ENCODE measurements around the gene SPATC1L.
"Not testable (repeated sequence)": the region's sequence is repeated elsewhere in the genome, so short reads cannot be mapped to it uniquely, and the experiment has no call there.

The SPATC1L gene

DNA sequence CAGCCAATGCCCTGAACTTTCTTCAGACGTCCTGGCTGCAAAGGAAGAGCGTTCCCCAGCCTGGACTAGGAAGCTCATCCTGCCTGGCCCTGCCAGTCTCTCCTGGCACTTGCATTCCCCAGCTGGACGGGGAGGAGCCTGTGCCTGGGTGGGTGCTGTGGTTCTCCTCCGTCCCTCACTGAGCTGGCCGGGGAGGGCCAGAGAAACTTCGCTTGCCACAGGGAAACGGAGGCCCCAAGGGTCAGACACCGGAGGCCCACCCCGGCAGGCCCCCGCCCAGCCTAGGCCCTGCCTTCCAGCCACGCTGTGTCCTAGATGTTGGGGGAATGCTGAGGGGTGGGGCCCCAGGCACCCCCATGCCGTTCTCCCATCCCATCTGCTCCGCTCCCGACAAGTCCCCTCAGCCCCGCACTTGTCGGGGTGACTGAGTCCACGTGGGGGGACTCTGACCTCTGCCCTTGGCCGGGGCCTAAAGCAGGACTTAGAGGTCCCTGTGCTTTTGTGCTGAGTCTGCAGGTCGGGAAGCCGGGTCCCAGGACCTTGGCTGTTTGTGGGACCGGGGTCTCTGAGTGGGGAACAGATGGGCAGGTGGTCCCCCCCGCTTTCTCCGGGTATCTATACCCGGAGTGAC is 33.7 kb downstream of the SPATC1L start:
- DNase-seq (ENCODE audit: low read depth) = no peak

DNA sequence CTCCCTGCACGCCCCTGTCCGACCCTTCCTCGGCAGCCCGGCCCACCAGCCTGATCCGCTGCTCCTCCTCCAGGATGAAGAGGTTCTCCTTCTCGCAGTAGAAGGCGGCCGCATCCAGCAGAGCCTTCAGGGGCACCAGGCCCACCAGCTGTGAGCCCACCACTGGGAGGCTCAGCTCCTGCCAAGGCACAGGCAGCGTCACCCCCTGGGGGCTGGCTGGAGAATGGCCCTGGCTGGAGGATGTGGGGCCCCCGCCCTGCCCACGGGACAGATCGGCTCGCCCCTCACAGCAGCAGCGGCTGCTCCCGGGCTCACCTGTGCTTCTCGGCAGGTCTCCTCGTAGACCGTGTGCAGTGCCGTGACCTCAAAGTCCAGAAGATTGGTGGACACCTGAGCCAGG is 34.2 kb downstream of the SPATC1L start:
- no peak for DNase-seq (ENCODE audit: low read depth)

DNA sequence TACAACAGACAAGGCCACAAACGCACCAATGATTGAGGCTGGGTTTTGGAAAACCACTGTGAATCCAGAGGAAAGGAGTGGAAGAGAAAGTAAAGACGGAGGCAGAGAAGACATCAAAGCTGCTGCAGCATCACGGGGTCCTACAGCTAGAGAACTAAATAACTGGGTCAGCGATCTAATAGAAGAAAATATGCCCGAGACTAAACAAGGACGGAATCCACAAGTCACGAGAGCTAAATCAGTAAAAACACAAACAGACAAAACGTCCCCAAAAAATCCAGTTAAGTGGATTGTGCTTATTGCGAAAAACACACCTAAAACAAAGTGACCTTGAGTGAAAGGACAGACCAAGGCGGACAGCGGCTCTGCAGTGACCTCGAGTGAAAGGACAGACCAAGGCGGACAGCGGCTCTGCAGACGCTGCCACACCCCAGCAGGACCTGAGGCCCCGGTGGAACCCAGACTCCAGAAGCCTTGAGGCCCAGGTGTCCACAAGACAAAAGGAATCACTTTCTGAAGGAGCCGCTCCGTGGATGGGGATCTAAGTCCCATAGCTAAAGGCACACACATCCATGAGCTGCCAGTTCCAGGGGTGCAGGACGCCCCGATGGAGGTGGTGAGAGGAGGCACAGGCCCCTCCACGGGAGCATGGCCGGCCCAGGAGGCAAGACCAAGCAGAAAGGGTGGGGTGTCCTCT is 34.9 kb downstream of the SPATC1L start:
- no peak for DNase-seq (ENCODE audit: low read depth)

DNA sequence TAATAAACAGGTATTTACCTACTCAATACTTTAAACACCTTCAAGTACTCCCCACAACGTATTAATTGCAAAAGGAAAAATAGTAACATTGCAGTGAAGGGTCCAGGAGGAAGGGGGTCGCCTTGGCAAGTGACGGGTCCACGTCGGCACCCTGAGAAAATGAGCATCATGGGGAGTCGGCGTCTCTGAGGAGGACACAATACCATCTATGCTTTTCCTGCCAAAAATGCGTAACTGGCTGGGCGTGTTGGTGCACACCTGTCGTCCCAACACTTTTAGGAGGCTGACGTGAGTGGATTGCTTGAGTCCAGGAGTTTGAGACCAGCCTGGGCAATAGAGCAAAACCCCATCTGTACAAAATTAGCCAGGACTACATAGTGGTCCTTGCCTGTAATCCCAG is 36.2 kb downstream of the SPATC1L start:
- DNase-seq (ENCODE audit: low read depth) = no peak

DNA sequence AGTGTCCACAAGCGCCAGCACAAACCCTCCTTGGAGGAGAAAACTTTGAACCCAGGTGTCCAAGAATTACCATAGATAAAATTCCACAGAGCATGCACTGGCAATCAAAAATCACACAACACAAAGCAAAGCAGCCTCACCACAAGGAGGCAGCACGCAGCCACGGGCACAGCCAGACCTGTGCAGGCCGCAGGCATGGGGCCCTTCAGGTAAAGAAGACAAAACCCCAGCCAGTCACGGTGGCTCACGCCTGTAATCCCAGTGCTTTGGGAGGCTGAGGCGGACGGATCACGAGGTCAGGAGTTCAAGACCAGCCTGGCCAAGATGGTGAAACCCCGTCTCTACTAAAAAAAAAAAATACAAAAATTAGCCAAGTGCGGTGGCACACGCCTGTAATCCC is 36.8 kb downstream of the SPATC1L start:
- peak; percentile 14 for DNase-seq (ENCODE audit: low read depth)

DNA sequence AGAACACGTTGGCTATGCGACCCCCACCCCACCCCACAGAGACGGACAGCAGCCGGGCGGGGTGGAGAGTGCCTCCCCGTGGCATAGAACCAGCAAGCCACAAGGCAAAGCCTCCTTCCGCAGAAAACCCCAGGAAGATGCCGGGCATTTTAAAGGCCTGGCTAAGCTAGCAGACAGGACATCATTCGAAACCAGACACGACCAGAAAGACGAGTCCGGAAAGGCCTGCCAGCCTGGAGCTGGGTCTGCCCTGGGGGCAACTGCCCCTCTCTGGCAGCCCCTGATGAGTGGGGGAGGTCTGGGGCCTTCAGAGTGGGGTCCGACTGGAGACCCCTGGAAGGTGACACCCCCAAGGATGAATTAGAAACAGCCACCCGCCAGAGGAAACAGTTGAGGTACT is 37.4 kb downstream of the SPATC1L start:
- DNase-seq (ENCODE audit: low read depth) = no peak

DNA sequence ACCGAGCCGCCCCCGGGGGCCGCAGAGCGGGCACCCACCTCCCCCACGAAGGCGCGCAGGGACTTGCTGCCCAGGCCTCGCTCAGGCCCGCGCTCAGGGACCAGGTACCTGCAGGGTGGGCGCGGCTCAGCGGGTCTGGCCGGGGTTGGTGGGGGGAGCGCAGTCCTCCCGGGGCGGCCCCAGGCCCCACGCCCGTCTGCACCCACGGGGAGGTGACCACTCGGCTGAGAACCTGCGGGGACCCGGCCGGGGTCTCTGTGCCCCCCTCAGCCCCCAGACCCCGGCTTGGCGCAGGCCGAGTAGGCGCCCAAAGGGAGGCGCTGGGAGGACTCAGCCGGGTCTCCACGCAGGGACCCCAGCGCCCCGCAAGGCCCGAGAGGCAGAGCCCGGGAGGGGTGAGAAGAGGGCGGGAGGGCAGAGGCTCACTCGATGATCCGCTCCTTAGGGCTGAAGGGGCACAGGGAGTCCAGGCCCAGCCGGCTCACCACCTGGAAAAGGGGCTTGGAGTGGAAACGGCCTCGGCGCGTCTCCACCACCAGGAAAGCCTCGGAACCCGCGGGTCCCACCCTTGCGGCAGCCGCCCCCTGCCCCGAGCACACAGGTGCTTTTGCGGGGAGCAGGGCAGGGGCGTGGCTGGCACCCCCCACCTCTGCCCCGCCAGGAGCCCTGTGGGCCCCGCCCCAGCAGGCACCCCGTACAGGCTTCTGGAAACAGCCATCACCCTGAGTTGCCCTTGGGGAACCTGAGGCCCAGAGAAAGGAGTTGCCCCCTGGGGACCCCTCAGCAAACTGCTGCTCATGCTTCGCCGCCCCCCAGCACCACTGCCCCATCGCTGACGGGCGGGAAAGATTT is 38.2 kb downstream of the SPATC1L start:
- no peak for DNase-seq (ENCODE audit: low read depth)

DNA sequence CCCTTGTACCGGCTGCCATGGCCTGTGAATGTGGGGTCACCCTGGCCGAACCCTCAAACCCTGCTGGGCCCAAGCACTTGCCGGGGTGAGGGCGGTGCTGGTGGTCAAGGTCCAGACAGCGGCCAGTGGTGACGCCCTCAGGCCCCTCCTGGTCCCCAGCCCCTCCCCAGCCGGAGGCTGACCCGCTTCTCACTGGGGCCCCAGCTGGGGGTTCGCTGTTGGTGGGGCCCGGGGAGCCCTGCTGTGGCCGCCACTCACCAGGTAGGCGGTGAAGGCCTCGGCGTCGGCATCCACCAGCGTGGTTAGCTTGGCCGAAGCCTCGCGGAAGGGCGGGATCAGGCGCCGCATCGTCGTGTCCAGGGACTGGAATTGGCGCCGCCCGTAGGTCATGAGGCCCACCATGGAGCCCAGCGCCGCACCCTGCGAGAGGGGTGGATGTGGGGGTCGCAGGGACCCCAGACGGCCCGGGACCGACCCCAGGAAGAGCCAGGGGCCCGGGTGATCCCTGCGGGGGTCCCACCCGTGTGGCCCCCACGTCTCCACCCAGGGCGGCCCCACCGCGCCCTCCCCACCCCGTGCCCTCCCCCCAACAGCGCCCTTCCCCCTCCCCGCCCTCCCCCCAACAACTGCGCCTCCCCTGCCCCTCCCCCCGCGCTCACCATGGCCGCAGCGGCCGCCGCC is 39.0 kb downstream of the SPATC1L start:
- no peak for DNase-seq (ENCODE audit: low read depth)

DNA sequence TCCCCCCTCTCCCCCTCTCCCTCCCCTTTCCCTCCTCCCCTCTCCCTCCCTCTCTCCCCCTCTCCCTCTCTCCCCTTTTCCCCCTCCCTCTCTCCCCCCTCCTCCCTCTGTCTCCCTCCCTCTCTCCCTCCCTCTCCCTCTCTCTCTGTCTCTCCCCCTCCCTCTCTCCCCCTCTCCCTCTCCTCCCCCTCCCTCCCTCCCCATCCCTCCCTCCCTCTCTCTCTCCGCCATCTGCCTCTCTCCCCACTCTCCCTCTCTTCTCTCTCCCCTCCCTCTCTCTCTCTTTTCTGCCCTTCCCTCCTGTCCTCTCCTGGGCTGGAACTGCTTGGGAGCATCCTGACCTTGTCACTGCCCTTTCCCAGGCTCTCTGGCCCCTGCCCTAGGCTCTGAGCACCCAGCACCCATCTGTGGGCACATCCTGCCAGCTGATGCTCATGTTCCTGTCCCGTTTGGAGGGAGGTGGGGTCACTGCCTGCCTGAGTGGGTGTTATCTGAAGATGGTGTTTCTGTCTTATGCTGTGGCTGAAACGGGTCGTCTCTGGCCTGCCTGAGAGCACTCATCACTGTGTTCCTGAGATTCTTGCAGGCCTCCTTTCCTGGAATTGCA is 39.7 kb downstream of the SPATC1L start:
- no peak for DNase-seq (ENCODE audit: low read depth)

DNA sequence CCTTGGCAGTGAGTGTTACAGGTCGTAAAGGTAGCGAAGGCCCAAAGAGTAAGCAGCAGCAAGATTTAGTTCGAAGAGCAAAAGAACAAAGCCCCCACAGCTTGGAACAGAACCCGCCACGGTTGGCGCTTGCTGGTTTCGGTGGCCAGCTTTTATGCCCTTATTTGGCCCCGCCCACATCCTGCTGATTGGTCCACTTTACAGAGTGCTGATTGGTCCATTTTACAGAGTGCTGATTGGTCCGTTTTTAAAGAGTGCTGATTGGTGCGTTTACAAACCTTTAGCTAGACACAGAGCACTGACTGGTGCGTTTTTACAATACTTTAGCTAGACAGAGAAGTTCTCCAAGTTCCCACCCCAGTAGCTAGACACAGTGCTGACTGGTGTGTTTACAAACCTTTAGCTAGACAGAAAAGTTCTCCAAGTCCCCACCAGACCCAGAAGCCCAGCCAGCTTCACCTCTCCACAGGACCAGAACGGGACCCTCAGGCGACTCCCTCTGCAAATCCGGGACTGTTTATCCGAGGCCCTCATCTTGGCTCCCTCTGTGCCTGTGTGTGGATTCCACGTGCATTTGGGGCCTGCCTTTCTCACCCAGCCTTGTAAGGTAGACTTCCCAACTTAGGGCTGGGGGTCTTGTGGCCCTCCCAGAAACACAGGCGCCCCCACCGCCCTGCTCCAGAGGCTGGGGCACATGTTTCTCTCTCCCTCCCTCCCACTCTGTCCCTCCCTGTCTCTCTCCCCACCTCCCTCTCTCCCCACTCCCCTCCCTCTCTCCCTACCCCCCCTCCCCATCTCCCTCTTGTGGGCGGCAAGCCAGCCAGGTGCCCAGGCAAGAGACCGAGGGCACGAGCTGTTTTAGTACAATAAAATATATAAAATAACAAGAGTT is 41.4 kb downstream of the SPATC1L start:
- no peak for DNase-seq (ENCODE audit: low read depth)

DNA sequence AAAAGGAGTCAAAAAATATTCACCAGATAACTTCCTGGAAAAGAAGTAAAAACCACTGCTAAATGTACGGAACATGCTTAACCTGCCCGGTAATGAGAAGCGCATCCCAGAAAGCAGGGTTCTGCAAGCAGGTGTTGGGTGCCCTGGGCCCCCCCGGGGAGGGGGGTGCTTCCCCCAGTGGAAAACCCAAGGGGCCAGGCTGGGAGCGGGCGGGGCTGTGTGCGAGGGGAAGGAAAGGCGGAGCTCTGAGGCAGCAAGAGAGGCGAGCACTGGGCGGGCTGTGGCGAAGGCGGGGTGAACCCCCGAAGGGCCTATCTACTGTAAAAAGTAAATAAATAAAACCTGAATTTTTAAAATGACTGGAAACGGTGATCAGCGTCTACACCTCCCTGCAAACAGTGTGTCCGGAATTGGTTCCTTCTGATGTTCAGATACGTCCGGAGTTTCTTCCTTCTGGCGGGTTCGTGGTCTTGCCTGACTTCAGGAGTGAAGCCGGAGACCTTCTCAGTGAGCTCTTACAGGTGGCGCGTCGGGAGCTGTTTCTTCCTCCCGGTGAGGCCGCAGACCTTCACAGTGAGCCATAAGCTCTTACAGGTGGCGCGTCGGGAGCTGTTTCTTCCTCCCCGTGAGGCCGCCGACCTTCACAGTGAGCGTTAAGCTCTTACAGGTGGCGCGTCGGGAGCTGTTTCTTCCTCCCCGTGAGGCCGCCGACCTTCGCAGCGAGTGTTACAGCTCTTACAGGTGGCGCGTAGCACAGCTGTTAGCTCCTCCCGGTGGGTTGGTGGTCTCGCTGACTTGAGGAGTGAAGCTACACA is 42.3 kb downstream of the SPATC1L start:
- DNase-seq (ENCODE audit: low read depth) = no peak

DNA sequence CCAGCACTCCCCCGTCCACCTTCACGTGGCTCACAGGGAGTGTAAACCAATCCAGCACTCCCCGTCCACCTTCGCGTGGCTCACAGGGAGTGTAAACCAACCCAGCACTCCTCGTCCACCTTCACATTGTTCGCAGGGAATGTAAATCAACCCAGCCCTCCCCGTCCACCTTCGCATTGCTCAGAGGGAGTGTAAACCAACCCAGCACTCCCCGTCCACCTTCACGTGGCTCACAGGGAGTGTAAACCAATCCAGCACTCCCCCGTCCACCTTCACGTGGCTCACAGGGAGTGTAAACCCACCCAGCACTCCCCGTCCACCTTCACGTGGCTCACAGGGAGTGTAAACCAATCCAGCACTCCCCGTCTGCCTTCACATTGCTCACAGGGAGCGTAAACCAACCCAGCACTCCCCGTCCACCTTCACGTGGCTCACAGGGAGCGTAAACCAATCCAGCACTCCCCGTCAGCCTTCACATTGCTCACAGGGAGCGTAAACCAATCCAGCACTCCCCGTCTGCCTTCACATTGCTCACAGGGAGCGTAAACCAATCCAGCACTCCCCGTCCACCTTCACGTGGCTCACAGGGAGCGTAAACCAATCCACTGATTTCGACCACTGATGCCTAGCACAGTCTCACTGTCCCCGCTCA is 43.8 kb downstream of the SPATC1L start:
- DNase-seq (ENCODE audit: low read depth) = not testable (repeated sequence)

DNA sequence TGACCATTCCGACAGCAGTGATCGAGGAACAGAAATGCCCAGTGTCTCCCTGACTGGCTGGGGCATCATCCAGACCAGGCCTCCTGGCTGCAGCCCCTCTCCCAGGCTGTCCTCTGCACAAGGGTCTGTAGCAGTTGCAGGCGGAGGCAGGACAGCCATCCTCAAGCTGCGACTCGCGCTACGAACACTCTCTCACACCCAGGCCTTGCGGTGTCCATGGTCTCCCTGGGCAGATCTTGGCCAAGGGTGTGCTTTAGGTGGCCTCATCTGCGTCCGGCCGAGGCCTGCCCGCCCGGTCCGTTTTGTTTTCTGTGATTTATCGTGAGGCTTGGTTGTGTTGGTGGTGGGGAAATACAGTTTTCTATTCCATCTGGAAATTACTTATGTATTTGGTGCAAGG is 44.6 kb downstream of the SPATC1L start:
- DNase-seq (ENCODE audit: low read depth) = no peak

DNA sequence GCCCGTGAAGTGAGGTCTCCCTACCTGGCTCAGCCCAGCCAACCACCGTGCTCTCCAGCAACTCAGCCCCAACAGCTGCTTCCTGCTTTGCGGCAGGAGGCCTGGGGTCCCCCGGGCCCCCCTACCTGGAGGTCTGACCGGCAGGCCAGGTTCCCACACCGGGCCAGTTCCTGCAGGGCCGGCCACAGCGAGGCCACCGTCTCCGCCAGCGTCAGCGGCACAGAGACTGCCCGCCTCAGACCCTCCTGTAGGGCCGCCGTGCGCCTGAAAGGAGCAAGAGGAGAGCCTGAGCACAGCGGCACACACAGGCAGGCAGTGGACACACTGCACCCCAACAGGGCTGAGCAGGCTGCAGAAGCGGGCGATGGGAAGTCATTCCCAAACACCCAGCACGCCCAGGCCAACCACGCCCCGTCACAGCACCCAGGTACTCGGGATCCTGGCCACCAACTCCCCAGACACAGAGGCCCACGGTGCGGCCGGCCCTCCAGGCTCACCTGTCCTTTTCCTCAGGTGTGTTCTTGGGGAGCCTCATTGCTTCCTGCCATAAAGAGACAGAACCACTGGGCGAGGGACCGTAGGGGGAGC is 45.8 kb downstream of the SPATC1L start:
- DNase-seq (ENCODE audit: low read depth) = no peak

DNA sequence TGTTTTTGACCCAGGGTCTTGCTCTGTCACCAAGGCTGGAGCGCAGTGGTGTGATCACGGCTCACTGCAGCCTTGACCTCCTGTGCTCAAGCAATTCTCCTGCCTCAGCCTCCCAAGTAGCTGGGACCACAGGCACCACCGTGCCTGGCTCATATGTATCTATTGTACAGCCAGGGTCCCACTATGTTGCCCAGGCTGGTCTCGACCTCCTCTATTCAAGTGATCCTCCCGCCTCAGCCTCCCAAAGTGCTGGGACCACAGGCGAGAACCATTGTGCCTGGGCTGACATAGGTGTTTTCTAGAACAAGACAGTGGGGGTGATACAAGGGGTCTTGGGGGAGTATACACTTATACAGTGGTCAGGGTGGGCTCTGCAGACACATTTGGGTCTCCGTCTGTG is 46.4 kb downstream of the SPATC1L start:
- no peak for DNase-seq (ENCODE audit: low read depth)

DNA sequence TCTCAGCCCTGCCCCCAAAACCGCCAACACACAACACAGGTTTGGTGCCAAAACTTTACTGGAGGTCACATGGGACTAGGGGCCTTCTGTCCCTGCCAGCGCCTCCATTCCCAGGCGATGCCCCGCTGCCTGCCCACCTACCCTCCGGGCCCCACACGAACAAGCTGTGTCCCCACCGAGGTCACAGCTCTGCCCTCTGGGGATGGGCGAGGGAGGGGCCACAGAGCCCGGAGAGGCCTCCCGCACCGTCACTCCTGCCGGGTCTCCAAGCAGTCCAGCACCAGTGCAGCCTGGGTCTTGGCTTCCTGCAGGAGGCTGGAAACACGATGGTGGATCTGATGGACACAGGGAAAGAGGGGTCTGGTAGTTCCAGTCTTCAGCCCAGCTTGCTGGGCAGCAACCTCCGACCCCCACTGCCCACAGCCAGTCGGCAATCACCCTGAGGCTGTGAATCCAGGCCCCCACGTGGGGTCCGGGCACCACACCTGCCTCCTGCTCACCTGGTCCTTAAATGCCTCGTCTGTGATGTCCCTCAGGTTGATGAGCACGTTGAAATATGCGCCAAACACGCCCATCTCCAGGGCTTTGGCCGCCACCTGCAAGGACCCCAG is 47.4 kb downstream of the SPATC1L start:
- no peak for DNase-seq (ENCODE audit: low read depth)

DNA sequence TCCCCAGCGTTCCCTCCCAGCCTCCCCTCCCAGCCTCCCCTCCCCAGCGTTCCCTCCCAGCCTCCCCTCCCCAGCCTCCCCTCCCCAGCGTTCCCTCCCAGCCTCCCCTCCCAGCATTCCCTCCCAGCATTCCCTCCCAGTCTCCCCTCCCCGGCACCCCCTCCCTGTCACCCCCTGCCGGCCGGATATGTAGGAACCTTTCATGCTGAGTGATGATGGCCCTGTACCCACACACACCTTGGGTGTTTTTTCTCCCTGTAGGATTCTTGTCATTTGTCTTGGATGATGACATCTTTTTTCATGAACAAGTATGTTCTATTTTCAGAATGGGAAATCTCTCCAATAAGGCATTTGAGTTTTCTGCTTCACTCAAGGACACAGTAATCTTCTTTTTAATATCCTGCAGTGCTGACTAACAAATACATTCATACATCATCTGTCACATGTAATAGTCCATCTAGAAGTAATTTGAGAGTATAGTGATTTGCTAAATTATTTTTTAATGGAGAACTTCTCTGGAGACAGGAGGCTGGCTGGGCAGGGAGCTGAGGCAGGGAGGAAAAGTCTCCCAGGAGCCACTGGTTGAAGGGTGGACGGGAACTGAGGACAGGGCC is 48.4 kb downstream of the SPATC1L start:
- no peak for DNase-seq (ENCODE audit: low read depth)

Measured in activated T-cell treated with anti-CD3 and anti-CD28 coated beads for 24 hours (primary cell).